ENCODE data around the gene SPO11. TPM values are rescaled to one million over a fixed set of nuclear protein-coding genes. Genes with fewer than 3 reads are reported as not detected.

The SPO11 gene
- total and polyA plus RNA-seq, 9 of the 15 experiments (the other 6 are each of a cell fraction or from before 2014, with no cell fraction given) = not detected

DNA sequence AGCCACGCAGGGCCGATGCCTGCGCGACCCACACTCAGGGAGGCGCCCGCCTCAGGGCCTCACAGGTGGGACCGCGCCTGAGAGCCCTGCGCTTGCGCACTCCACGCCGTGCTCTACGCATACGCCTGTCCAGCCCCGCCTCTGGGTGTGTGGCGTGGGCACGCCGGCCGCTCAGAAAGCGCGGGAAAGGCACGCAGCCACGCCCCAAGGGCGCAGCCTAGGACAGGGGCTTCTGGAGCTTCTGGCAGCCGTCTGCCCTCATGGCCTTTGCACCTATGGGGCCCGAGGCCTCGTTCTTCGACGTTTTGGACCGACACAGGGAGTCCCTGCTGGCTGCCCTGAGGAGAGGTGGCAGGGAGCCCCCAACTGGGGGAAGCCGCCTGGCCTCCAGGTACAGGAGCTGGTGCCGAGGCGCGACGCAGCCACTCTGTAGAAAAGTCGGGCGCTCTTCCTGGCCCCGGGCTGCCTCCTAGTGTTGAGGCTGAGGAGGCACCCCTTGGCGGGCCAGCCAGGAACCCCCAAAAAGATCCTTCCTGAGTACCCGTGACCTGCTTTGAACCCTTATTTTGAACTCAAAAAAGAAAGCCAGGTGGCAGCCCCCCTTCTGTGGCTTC, at the start of gene SPO11 (continued):
- TF ChIP-seq CHD7 (IDR thresholded peaks at IDR 0.05; ENCODE audit: low read depth, low read length) = no peak
- no peak for TF ChIP-seq JUN (IDR thresholded peaks at IDR 0.05; ENCODE audit: borderline replicate concordance, low read depth, low read length)
- TF ChIP-seq JUN (CRISPR knock-in tag; IDR thresholded peaks at IDR 0.05; ENCODE audit: borderline replicate concordance) = no peak
- TF ChIP-seq ELK3 (CRISPR knock-in tag; IDR thresholded peaks at IDR 0.05) = no peak
- no peak for TF ChIP-seq KLF10 (CRISPR knock-in tag; IDR thresholded peaks at IDR 0.05)
- no peak for TF ChIP-seq NCOR1 (IDR thresholded peaks at IDR 0.05)
- TF ChIP-seq ZNF76 (CRISPR knock-in tag; IDR thresholded peaks at IDR 0.05; ENCODE audit: borderline replicate concordance) = no peak
- TF ChIP-seq HLTF (IDR thresholded peaks at IDR 0.05) = no peak
- TF ChIP-seq ZNF347 (CRISPR knock-in tag; IDR thresholded peaks at IDR 0.05; ENCODE audit: low read depth) = no peak
- TF ChIP-seq PRMT5 (CRISPR knock-in tag; IDR thresholded peaks at IDR 0.05) = no peak
- TF ChIP-seq PML (IDR thresholded peaks at IDR 0.05; ENCODE audit: low read length) = no peak
- TF ChIP-seq ZNF212 (CRISPR knock-in tag; IDR thresholded peaks at IDR 0.05) = no peak
